HEK293 (cell line): ENCODE results near the gene STX11.

Source experiments
- AEBP2 ChIP-seq: fragments of 450-650 bp; formaldehyde crosslinking; IDR thresholded peaks from 2 replicates; pipeline ENCODE4 v1.5.1; 2016; ENCODE audit warnings: missing biosample characterization, missing genetic modification characterization, borderline replicate concordance
- HOXA7 ChIP-seq: sonication (generic); formaldehyde crosslinking; IDR thresholded peaks from 2 replicates; pipeline ENCODE4 v1.8.1; 2022; ENCODE audit warnings: missing genetic modification reagents, borderline replicate concordance
- INSM2 ChIP-seq: fragments of 450-650 bp; formaldehyde crosslinking; IDR thresholded peaks from 2 replicates; pipeline ENCODE4 v1.5.1; 2016; ENCODE audit warnings: missing biosample characterization, missing genetic modification characterization
- KLF1 ChIP-seq: fragments of 450-650 bp; formaldehyde crosslinking; IDR thresholded peaks from 2 replicates; pipeline ENCODE4 v1.5.1; 2016; ENCODE audit warnings: missing biosample characterization, missing genetic modification characterization
- KLF10 ChIP-seq: fragments of 450-650 bp; IDR thresholded peaks from 2 replicates; pipeline ENCODE4 v1.5.1; 2018; ENCODE audit warnings: missing biosample characterization, mild to moderate bottlenecking, missing genetic modification characterization
- KLF16 ChIP-seq: fragments of 450-650 bp; formaldehyde crosslinking; IDR thresholded peaks from 2 replicates; pipeline ENCODE4 v1.5.1; 2017; ENCODE audit warnings: missing biosample characterization, missing genetic modification characterization
- PRDM10 ChIP-seq: fragments of 450-650 bp; formaldehyde crosslinking; IDR thresholded peaks from 2 replicates; pipeline ENCODE4 v1.5.1; 2016; ENCODE audit warnings: missing biosample characterization, missing genetic modification characterization
- REPIN1 ChIP-seq: fragments of 450-650 bp; formaldehyde crosslinking; IDR thresholded peaks from 2 replicates; pipeline ENCODE4 v1.5.1; 2017; ENCODE audit warnings: missing biosample characterization, missing genetic modification characterization, low read depth
- SP7 ChIP-seq: fragments of 450-650 bp; formaldehyde crosslinking; IDR thresholded peaks from 2 replicates; pipeline ENCODE4 v1.5.1; 2016; ENCODE audit warnings: missing biosample characterization, missing genetic modification characterization
- ZBTB26 ChIP-seq: fragments of 450-650 bp; formaldehyde crosslinking; optimal IDR thresholded peaks from 2 replicates; pipeline ENCODE3; 2016; ENCODE audit warnings: missing biosample characterization, mild to moderate bottlenecking, missing genetic modification characterization
- ZBTB6 ChIP-seq: fragments of 450-650 bp; formaldehyde crosslinking; IDR thresholded peaks from 2 replicates; pipeline ENCODE4 v1.5.1; 2017; ENCODE audit warnings: missing biosample characterization, missing genetic modification characterization
- ZNF223 ChIP-seq: fragments of 450-650 bp; formaldehyde crosslinking; IDR thresholded peaks from 2 replicates; pipeline ENCODE4 v1.5.1; 2016; ENCODE audit warnings: missing biosample characterization, missing genetic modification characterization
- ZNF280D ChIP-seq: fragments of 450-650 bp; formaldehyde crosslinking; IDR thresholded peaks from 2 replicates; pipeline ENCODE4 v1.5.1; 2016; ENCODE audit warnings: missing biosample characterization, missing genetic modification characterization
- ZNF473 ChIP-seq: fragments of 450-650 bp; formaldehyde crosslinking; IDR thresholded peaks from 2 replicates; pipeline ENCODE4 v1.5.1; 2017; ENCODE audit warnings: missing biosample characterization, missing genetic modification characterization
- ZNF623 ChIP-seq: fragments of 450-650 bp; formaldehyde crosslinking; IDR thresholded peaks from 2 replicates; pipeline ENCODE4 v1.5.1; 2016; ENCODE audit warnings: missing biosample characterization, missing genetic modification characterization
- ZNF629 ChIP-seq: fragments of 450-650 bp; formaldehyde crosslinking; IDR thresholded peaks from 2 replicates; pipeline ENCODE4 v1.5.1; 2017; ENCODE audit warnings: missing biosample characterization, missing genetic modification characterization
- ZNF654 ChIP-seq: fragments of 450-650 bp; formaldehyde crosslinking; IDR thresholded peaks from 2 replicates; pipeline ENCODE4 v1.5.1; 2016; ENCODE audit warnings: low read depth, missing biosample characterization, missing genetic modification characterization
- ZSCAN18 ChIP-seq: fragments of 450-650 bp; formaldehyde crosslinking; IDR thresholded peaks from 2 replicates; pipeline ENCODE4 v1.5.1; 2016; ENCODE audit warnings: missing biosample characterization, missing genetic modification characterization

STX11 gene

GRCh38 chr6:144149894-144150709 is at the start of gene STX11 (continued):
- TF ChIP-seq ZNF623 (tag by site-specific recombination) = no peak
- TF ChIP-seq ZBTB26 (tag by site-specific recombination) = peak; percentile 99
- TF ChIP-seq INSM2 (tag by site-specific recombination) = peak; percentile 38; the same call in 1 of the 2 replicates
- TF ChIP-seq SP7 (tag by site-specific recombination) = peak; percentile 65; the same call in 1 of the 2 replicates
- no peak for TF ChIP-seq ZNF654 (tag by site-specific recombination)
- no peak; the same call in 1 of the 2 replicates for TF ChIP-seq ZBTB6 (tag by site-specific recombination)
- no peak for TF ChIP-seq REPIN1
- TF ChIP-seq ZNF280D (tag by site-specific recombination) = no peak
- TF ChIP-seq HOXA7 (CRISPR knock-in tag) = no peak
- no peak for TF ChIP-seq ZNF473
- no peak for TF ChIP-seq ZSCAN18 (tag by site-specific recombination)
- TF ChIP-seq KLF16 (tag by site-specific recombination) = peak; percentile 62; the same call in 1 of the 2 replicates
- peak; percentile 91 for TF ChIP-seq KLF1 (tag by site-specific recombination)
- no peak for TF ChIP-seq AEBP2 (tag by site-specific recombination)
- 0 out of 2 replicates have a peak, but pooled peaks have one; percentile 21 for TF ChIP-seq ZNF629 (tag by site-specific recombination)
- TF ChIP-seq PRDM10 = 0 out of 2 replicates have a peak, but pooled peaks have one; percentile 32
- peak; percentile 61; the same call in 1 of the 2 replicates for TF ChIP-seq KLF10 (tag by site-specific recombination)
- TF ChIP-seq ZNF223 (tag by site-specific recombination) = no peak
